GM19468 (cell line): ENCODE results near the gene SRD5A1.
"Not testable (repeated sequence)": the region's sequence is repeated elsewhere in the genome, so short reads cannot be mapped to it uniquely, and the experiment has no call there.

Experiments
- ATAC-seq: cut with Tn5 transposase; IDR thresholded peaks from one replicate; pipeline ENCODE4 v1.9.1; 2021; ENCODE audit warnings: mild to moderate bottlenecking, moderate library complexity, moderate number of reproducible peaks; ENCODE audit not compliant: unreplicated experiment; ENCODE audit errors: extremely low read depth

SRD5A1 gene

GRCh38 chr5:6638236-6638635 is 5.0 kb downstream of the SRD5A1 start:
- no peak for ATAC-seq

GRCh38 chr5:6642655-6643054 is 9.4 kb downstream of the SRD5A1 start:
- no peak for ATAC-seq

- no peak for ATAC-seq
These were observed 11.6 kb downstream of the SRD5A1 start for GRCh38 chr5:6644794-6645241.

GRCh38 chr5:6645571-6646362 is 12.5 kb downstream of the SRD5A1 start:
- ATAC-seq = not testable (repeated sequence)

- no peak for ATAC-seq
These were observed 15.9 kb downstream of the SRD5A1 start for GRCh38 chr5:6649186-6649585.

GRCh38 chr5:6649681-6650080 is 16.4 kb downstream of the SRD5A1 start:
- no peak for ATAC-seq

- ATAC-seq = peak; percentile 94
These were observed 18.8 kb downstream of the SRD5A1 start for GRCh38 chr5:6652025-6652424.

- no peak for ATAC-seq
These were observed 22.2 kb downstream of the SRD5A1 start for GRCh38 chr5:6655432-6655831.

- no peak for ATAC-seq
These were observed 23.4 kb downstream of the SRD5A1 start for GRCh38 chr5:6656680-6657079.

- ATAC-seq = peak; percentile 56
These were observed 26.9 kb downstream of the SRD5A1 start for GRCh38 chr5:6659941-6660684.

- ATAC-seq = peak; percentile 30
These were observed 27.4 kb downstream of the SRD5A1 start for GRCh38 chr5:6660688-6661087.

GRCh38 chr5:6666762-6667161 is 33.5 kb downstream of the SRD5A1 start:
- ATAC-seq = no peak

GRCh38 chr5:6667648-6668047 is 34.4 kb downstream of the SRD5A1 start:
- no peak for ATAC-seq

- not testable (repeated sequence) for ATAC-seq
These were observed 35.5 kb downstream of the SRD5A1 start for GRCh38 chr5:6668717-6669116.

- ATAC-seq = no peak
These were observed 39.8 kb downstream of the SRD5A1 start for GRCh38 chr5:6673031-6673430.

- no peak for ATAC-seq
These were observed 40.7 kb downstream of the SRD5A1 start for GRCh38 chr5:6673963-6674362.

- ATAC-seq = no peak
These were observed 41.2 kb downstream of the SRD5A1 start for GRCh38 chr5:6674421-6674820.

GRCh38 chr5:6674886-6675285 is 41.6 kb downstream of the SRD5A1 start:
- no peak for ATAC-seq

GRCh38 chr5:6675784-6676491 is 42.7 kb downstream of the SRD5A1 start:
- no peak for ATAC-seq

- no peak for ATAC-seq
These were observed 43.5 kb downstream of the SRD5A1 start for GRCh38 chr5:6676702-6677101.

- no peak for ATAC-seq
These were observed 45.1 kb downstream of the SRD5A1 start for GRCh38 chr5:6678385-6678784.
